ENCODE data around the gene MTO1.
A peak's percentile ranks its signal among the peaks of the same experiment; 100 is the strongest.

The MTO1 gene

GRCh38 chr6:73520688-73521350, 59.3 kb downstream of the MTO1 start, which contains the start of gene EEF1A1 (continued):
- no peak for TF ChIP-seq ZBTB10 (tag by site-specific recombination; IDR thresholded peaks at IDR 0.05)
- TF ChIP-seq KLF10 (tag by site-specific recombination; IDR thresholded peaks at IDR 0.05), result peak; percentile 81; the same call in 1 of the 2 replicates
- no peak for TF ChIP-seq ZFP3 (tag by site-specific recombination; IDR thresholded peaks at IDR 0.05; ENCODE audit: low read depth)
- peak; percentile 77; the same call in 1 of the 2 replicates for TF ChIP-seq ZNF239 (tag by site-specific recombination; IDR thresholded peaks at IDR 0.05)
- peak; percentile 30; the same call in 1 of the 2 replicates for TF ChIP-seq ZNF600 (tag by site-specific recombination; IDR thresholded peaks at IDR 0.05)
- TF ChIP-seq ZNF174 (tag by site-specific recombination; IDR thresholded peaks at IDR 0.05), result no peak
- peak; percentile 51; the same call in 1 of the 2 replicates for TF ChIP-seq ZNF394 (tag by site-specific recombination; IDR thresholded peaks at IDR 0.05; ENCODE audit: borderline replicate concordance)
- peak; percentile 56; the same call in 1 of the 2 replicates for TF ChIP-seq GLI2 (tag by site-specific recombination; IDR thresholded peaks at IDR 0.05; ENCODE audit: borderline replicate concordance, low read depth)
- peak; percentile 93 for TF ChIP-seq ZEB2 (tag by site-specific recombination; IDR thresholded peaks at IDR 0.05)
- 0 out of 2 replicates have a peak, but pooled peaks have one; percentile 8 for TF ChIP-seq ZNF580 (tag by site-specific recombination; IDR thresholded peaks at IDR 0.05)
- TF ChIP-seq ZNF664 (tag by site-specific recombination; IDR thresholded peaks at IDR 0.05), result no peak
- TF ChIP-seq, protein P1, sequence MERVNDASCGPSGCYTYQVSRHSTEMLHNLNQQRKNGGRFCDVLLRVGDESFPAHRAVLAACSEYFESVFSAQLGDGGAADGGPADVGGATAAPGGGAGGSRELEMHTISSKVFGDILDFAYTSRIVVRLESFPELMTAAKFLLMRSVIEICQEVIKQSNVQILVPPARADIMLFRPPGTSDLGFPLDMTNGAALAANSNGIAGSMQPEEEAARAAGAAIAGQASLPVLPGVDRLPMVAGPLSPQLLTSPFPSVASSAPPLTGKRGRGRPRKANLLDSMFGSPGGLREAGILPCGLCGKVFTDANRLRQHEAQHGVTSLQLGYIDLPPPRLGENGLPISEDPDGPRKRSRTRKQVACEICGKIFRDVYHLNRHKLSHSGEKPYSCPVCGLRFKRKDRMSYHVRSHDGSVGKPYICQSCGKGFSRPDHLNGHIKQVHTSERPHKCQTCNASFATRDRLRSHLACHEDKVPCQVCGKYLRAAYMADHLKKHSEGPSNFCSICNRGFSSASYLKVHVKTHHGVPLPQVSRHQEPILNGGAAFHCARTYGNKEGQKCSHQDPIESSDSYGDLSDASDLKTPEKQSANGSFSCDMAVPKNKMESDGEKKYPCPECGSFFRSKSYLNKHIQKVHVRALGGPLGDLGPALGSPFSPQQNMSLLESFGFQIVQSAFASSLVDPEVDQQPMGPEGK (tag by site-specific recombination; IDR thresholded peaks at IDR 0.05), result peak; percentile 91
- TF ChIP-seq ZNF645 (tag by site-specific recombination; IDR thresholded peaks at IDR 0.05), result peak; percentile 84; the same call in 1 of the 2 replicates
- TF ChIP-seq SP2 (tag by site-specific recombination; IDR thresholded peaks at IDR 0.05), result peak; percentile 90
- TF ChIP-seq ZNF701 (tag by site-specific recombination; IDR thresholded peaks at IDR 0.05), result no peak
- TF ChIP-seq ZNF311 (tag by site-specific recombination; IDR thresholded peaks at IDR 0.05; ENCODE audit: borderline replicate concordance), result no peak
- TF ChIP-seq KLF9 (tag by site-specific recombination; IDR thresholded peaks at IDR 0.05; ENCODE audit: low read depth), result peak; percentile 91
- peak; percentile 40 for TF ChIP-seq ZSCAN4 (tag by site-specific recombination; IDR thresholded peaks at IDR 0.05)
- TF ChIP-seq ZNF660 (tag by site-specific recombination; IDR thresholded peaks at IDR 0.05), result peak; percentile 92
- TF ChIP-seq ZNF23 (tag by site-specific recombination; IDR thresholded peaks at IDR 0.05; ENCODE audit: borderline replicate concordance), result no peak
- TF ChIP-seq SALL2 (tag by site-specific recombination; IDR thresholded peaks at IDR 0.05; ENCODE audit: borderline replicate concordance), result no peak
- TF ChIP-seq, protein P2, sequence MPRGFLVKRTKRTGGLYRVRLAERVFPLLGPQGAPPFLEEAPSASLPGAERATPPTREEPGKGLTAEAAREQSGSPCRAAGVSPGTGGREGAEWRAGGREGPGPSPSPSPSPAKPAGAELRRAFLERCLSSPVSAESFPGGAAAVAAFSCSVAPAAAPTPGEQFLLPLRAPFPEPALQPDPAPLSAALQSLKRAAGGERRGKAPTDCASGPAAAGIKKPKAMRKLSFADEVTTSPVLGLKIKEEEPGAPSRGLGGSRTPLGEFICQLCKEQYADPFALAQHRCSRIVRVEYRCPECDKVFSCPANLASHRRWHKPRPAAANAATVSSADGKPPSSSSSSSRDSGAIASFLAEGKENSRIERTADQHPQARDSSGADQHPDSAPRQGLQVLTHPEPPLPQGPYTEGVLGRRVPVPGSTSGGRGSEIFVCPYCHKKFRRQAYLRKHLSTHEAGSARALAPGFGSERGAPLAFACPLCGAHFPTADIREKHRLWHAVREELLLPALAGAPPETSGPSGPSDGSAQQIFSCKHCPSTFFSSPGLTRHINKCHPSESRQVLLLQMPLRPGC (tag by site-specific recombination; IDR thresholded peaks at IDR 0.05), result 0 out of 2 replicates have a peak, but pooled peaks have one; percentile 40
- TF ChIP-seq, protein P3, sequence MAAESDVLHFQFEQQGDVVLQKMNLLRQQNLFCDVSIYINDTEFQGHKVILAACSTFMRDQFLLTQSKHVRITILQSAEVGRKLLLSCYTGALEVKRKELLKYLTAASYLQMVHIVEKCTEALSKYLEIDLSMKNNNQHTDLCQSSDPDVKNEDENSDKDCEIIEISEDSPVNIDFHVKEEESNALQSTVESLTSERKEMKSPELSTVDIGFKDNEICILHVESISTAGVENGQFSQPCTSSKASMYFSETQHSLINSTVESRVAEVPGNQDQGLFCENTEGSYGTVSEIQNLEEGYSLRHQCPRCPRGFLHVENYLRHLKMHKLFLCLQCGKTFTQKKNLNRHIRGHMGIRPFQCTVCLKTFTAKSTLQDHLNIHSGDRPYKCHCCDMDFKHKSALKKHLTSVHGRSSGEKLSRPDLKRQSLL (tag by site-specific recombination; IDR thresholded peaks at IDR 0.05), result peak; percentile 59; the same call in 1 of the 2 replicates
- 0 out of 2 replicates have a peak, but pooled peaks have one; percentile 16 for TF ChIP-seq BCL11B (tag by site-specific recombination; IDR thresholded peaks at IDR 0.05; ENCODE audit: low read depth)

Measured in HEK293 (cell line).